Keratinocyte (primary cell): Measurements from ENCODE around the gene VAMP4. TPM values are rescaled to one million over a fixed set of nuclear protein-coding genes. Genes with fewer than 3 reads are reported as not detected.

Experiments used
- DNase-seq: peaks from one replicate; pipeline ENCODE4 v3.0.0-alpha.2; 2011; ENCODE audit warnings: low read depth, missing footprints, low spot score
- FAIRE-seq: peaks from 2 replicates; lab custom pipeline; 2011; peaks lifted over from hg19 to GRCh38; lab: Jason Lieb, UNC
- H2AFZ ChIP-seq: 2 replicates; pipeline ENCODE4 v1.6.0; 2012; ENCODE audit warnings: low read length, control low read depth, inconsistent platforms; ENCODE audit not compliant: control insufficient read depth
- H3K27ac ChIP-seq: 2 replicates; pipeline ENCODE4 v1.5.1; 2011; ENCODE audit warnings: low read length; ENCODE audit not compliant: control insufficient read depth, insufficient read depth
- H3K27me3 ChIP-seq: 3 replicates; pipeline ENCODE4 v1.6.0; 2011; ENCODE audit warnings: low read length; ENCODE audit not compliant: control insufficient read depth, insufficient read depth; ENCODE audit errors: extremely low read depth
- H3K36me3 ChIP-seq, 2 experiments: 2 replicates in 1 of 2; 3 replicates in 1 of 2; pipeline ENCODE4 v1.5.1; 2011; ENCODE audit warnings: low read length in 2 of 2, mild to moderate bottlenecking in 1 of 2; ENCODE audit not compliant: control insufficient read depth in 2 of 2, insufficient read depth in 2 of 2; ENCODE audit errors: extremely low read depth in 1 of 2
- H3K4me1 ChIP-seq: 3 replicates; pipeline ENCODE4 v1.5.1; 2011; ENCODE audit warnings: low read length; ENCODE audit not compliant: control insufficient read depth, insufficient read depth; ENCODE audit errors: extremely low read depth
- H3K4me2 ChIP-seq: 3 replicates; pipeline ENCODE4 v1.6.0; 2011; ENCODE audit warnings: low read depth, low read length; ENCODE audit not compliant: control insufficient read depth, insufficient read depth; ENCODE audit errors: extremely low read depth
- H3K4me3 ChIP-seq, 3 experiments: fragments of 200-600 bp in 1 of 3; sonication (generic) in 1 of 3; 2 replicates in 2 of 3; 3 replicates in 1 of 3; pipeline ENCODE4 v1.5.1; 2011 to 2016; ENCODE audit warnings: low read length in 3 of 3, mild to moderate bottlenecking in 3 of 3, control low read depth in 2 of 3, inconsistent platforms in 1 of 3, low read depth in 1 of 3, mixed read lengths in 1 of 3, mixed run types in 1 of 3, moderate library complexity in 1 of 3; ENCODE audit not compliant: control insufficient read depth in 2 of 3, insufficient read depth in 2 of 3; ENCODE audit errors: extremely low read depth in 1 of 3
- H3K79me2 ChIP-seq: 2 replicates; pipeline ENCODE4 v1.6.0; 2012; ENCODE audit warnings: low read length; ENCODE audit not compliant: control insufficient read depth, insufficient read depth
- H3K9ac ChIP-seq: 3 replicates; pipeline ENCODE4 v1.6.0; 2011; ENCODE audit warnings: low read length; ENCODE audit not compliant: control insufficient read depth, insufficient read depth; ENCODE audit errors: extremely low read depth
- H3K9me1 ChIP-seq: 3 replicates; pipeline ENCODE4 v1.6.0; 2011; ENCODE audit warnings: low read length; ENCODE audit not compliant: control insufficient read depth, insufficient read depth; ENCODE audit errors: extremely low read depth
- H3K9me3 ChIP-seq: 2 replicates; pipeline ENCODE4 v1.5.1; 2012; ENCODE audit warnings: low read depth, low read length; ENCODE audit not compliant: control insufficient read depth
- H4K20me1 ChIP-seq: 3 replicates; pipeline ENCODE4 v1.6.0; 2011; ENCODE audit warnings: low read length; ENCODE audit not compliant: control insufficient read depth, insufficient read depth; ENCODE audit errors: extremely low read depth
- CTCF ChIP-seq, 3 experiments: IDR thresholded peaks in 1 of 3; conservative IDR thresholded peaks in 1 of 3; optimal IDR thresholded peaks in 1 of 3; 2 replicates in 2 of 3; 3 replicates in 1 of 3; pipeline versions ENCODE3 to v1.5.1; 2011; ENCODE audit warnings: low read length in 3 of 3, mild to moderate bottlenecking in 3 of 3, moderate library complexity in 2 of 3, control low read depth in 1 of 3, inconsistent platforms in 1 of 3; ENCODE audit not compliant: insufficient read depth in 2 of 3; ENCODE audit errors: extremely low read depth in 1 of 3
- EZH2 ChIP-seq: IDR thresholded peaks from one replicate; pipeline ENCODE4 v1.6.1; 2012; ENCODE audit warnings: inconsistent platforms, mild to moderate bottlenecking, low read length, moderate library complexity
- dilution Hi-C: fragments of 300-500 bp; cut with MboI; formaldehyde crosslinking; loops from one replicate; pipeline ENCODE4 v1.7.0; 2020; ENCODE audit warnings: low sequenced_read_pairs; ENCODE audit not compliant: extremely low pct_ligation_motif_present
- polyA plus RNA-seq, 5 experiments: library from polyadenylated mRNA; depleted of rRNA in 3 of 5; stranded (reverse) in 3 of 5; stranded (forward) in 1 of 5; unstranded in 1 of 5; fragments of >200 nt; gene quantifications; 1 replicate in 1 of 5; 2 replicates in 3 of 5; 3 replicates in 1 of 5; pipeline versions ENCODE4 v1.2.1 to v1.2.3, GENCODE V29; 2011 to 2012; ENCODE audit warnings: missing spikeins in 2 of 5, low read depth in 1 of 5, low replicate concordance in 1 of 5

The VAMP4 gene
- polyA plus RNA-seq, 1 donor (not counting 4 experiments of a cell fraction or from before 2014, with no cell fraction given): 12.7 TPM

DNA sequence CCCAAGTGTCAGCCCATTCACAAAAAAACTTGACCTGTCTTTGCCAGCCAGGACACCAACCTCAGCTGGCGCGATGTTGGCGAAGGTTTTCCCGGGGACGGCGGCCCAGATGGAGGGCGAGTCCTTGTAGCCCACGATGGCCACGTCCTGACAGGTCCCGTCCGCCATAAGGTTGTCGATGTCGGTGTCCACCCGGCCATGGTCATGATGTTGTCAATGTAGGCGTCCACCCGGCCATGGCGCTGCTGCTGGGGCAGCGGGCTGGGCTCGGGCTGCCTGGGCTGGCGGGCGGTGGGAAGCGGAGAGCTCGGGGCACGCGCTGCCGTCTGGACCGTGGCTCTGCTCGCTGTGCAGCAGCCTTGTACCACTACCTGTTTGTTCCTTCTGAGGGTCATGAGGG is 71.1 kb downstream of the VAMP4 start:
- Histone ChIP-seq H3K27ac (no peak overlapping the region), H3K4me1 (no peaks in the 10 kb centered on the region), H3K27me3 (no peaks in the 10 kb centered on the region), H4K20me1 (no peaks in the 10 kb centered on the region), H2AFZ (no peak overlapping the region), H3K9me1 (no peaks in the 10 kb centered on the region), H3K9ac (no peak overlapping the region), H3K36me3 (no peaks in the 10 kb centered on the region), H3K9me3 (no peaks in the 10 kb centered on the region), H3K4me2 (no peak overlapping the region), H3K79me2 (no peaks in the 10 kb centered on the region), H3K4me3 (no peak overlapping the region)
- DNase-seq (no peak), FAIRE-seq (no peak)
- TF ChIP-seq CTCF (optimal IDR thresholded peaks at IDR 0.05 in 1 of 3, IDR thresholded peaks at IDR 0.05 in 1 of 3, conservative IDR thresholded peaks at IDR 0.05 in 1 of 3; ENCODE audit: extremely low read depth in 1 of 3, insufficient read depth in 2 of 3, low read length in 3 of 3) (no peak), EZH2 (no peak)
- dilution Hi-C loops: no loop called here

- Histone ChIP-seq H3K4me2 (no peak overlapping the region), H3K27ac (no peak overlapping the region), H3K9me3 (no peaks in the 10 kb centered on the region), H3K27me3 (no peaks in the 10 kb centered on the region), H4K20me1 (no peaks in the 10 kb centered on the region), H3K9ac (no peak overlapping the region), H3K4me3 (no peak overlapping the region), H3K36me3 (no peaks in the 10 kb centered on the region), H2AFZ (no peak overlapping the region), H3K9me1 (no peaks in the 10 kb centered on the region), H3K4me1 (no peaks in the 10 kb centered on the region), H3K79me2 (no peaks in the 10 kb centered on the region)
- no peak for FAIRE-seq
- TF ChIP-seq EZH2 (no peak), CTCF (optimal IDR thresholded peaks at IDR 0.05 in 1 of 3, IDR thresholded peaks at IDR 0.05 in 1 of 3, conservative IDR thresholded peaks at IDR 0.05 in 1 of 3; ENCODE audit: extremely low read depth in 1 of 3, insufficient read depth in 2 of 3, low read length in 3 of 3) (no peak)
- no peak for DNase-seq
- dilution Hi-C loops: no loop called here
Observed at GRCh38 chr1:171668372-171668771, 73.5 kb downstream of the VAMP4 start.
